Stimulated activated CD4-positive, alpha-beta T cell treated with anti-CD3 and anti-CD28 coated beads, TNF-alpha, amount 100 ng/mL, for 24 hours (primary cell): Measurements from ENCODE around the gene EYA3.

Source experiments
- DNase-seq, 3 experiments: peaks; one replicate each; pipeline ENCODE4 v3.0.0-alpha.2; 2020; ENCODE audit warnings: low read depth in 3 of 3

Gene EYA3

GRCh38 chr1:28071813-28072212 is 16.6 kb downstream of the EYA3 start:
- no peak for DNase-seq

- no peak for DNase-seq
Observed at GRCh38 chr1:28070725-28071593, 17.5 kb downstream of the EYA3 start.

DNA sequence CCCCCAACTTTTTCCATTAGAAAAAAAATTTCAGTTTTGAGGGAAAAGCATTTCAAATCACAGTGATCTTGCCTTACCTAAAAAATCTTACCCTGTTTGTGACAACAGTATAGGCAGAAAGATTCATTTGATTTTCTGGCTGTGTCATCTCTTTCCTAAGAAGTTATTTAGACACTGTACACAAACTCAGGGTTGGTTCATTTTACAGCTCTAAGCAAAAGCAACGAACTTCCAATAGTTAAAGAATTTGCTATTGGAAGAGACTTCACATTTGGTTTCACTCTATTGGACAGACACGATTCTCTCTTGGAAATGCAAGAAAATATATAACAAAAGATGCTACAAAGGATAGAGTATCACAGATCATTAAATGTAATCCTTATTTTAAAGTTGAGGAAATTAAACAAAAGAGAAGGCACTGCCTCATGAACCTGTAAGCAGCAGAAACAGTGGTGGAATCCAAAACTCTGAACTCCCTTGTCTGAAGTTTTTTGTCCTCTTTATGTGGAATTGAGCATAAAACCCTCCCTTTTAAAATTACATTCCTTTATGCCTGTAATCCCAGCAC is 20.8 kb downstream of the EYA3 start:
- DNase-seq, result no peak

GRCh38 chr1:28066393-28067154 is 21.8 kb downstream of the EYA3 start:
- DNase-seq, result no peak

- DNase-seq, result no peak
Observed at GRCh38 chr1:28064064-28064463, 24.3 kb downstream of the EYA3 start.

- DNase-seq, result peak in 2 of 3 experiments; percentile 7 to 17
Observed at GRCh38 chr1:28062806-28063205, 25.6 kb downstream of the EYA3 start.

DNA sequence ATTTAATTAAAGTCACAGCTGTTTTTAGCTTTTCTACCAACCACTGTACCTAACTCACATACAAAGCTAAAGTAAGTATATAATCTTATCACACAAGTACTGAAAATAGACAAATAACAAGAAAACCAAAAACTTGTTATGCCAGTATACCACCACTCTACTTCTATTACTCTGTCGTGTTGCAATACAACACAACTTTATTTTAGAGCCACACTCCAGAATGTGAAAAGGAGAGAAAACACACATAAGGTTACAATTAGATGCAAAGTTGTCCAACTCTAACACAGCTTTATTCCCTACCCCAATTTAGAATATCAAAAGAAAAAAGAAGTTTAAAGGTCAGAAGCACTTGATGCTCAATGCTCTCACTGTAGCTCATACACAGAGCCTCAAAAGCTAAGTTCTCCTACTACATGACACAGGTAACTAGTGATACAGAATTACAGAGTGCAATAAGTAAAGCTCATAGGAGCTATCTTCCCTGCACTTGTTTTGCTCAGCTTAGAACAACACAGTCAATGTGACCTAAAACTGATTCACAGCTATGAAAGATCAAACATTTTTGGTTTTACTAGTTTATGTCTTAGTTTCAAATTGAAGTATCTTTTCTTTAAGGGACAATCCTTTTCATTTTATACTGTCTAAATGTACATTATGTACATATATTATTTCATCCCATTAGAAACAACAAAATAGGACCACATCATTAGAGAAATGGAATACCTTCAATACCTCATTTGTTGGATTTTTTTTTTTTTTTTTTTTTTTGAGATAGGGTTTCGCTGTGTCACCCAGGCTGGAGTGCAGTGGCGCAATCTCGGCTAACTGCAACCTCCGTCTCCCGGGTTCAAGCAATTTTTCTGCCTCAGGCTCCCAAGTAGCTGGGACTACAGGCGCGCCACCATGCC is 29.2 kb downstream of the EYA3 start:
- no peak for DNase-seq

DNA sequence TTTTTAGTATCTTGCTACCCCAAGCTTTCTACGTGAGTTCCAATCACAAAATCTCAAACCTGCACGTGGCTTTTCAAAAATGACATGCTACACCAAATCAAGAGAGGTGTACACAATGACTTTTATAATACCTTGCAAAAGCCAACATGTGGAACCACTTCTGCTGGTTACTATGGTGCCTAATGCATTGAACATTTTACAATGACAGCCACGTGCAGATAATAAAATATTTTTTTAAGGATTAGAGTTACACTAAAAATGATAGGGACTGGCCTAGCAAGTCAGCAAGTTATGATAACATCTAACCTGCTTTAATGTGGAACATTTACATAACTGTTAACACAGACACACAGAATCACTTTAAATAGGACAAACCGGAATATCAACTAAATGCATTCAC is 30.2 kb downstream of the EYA3 start:
- DNase-seq, result no peak

DNA sequence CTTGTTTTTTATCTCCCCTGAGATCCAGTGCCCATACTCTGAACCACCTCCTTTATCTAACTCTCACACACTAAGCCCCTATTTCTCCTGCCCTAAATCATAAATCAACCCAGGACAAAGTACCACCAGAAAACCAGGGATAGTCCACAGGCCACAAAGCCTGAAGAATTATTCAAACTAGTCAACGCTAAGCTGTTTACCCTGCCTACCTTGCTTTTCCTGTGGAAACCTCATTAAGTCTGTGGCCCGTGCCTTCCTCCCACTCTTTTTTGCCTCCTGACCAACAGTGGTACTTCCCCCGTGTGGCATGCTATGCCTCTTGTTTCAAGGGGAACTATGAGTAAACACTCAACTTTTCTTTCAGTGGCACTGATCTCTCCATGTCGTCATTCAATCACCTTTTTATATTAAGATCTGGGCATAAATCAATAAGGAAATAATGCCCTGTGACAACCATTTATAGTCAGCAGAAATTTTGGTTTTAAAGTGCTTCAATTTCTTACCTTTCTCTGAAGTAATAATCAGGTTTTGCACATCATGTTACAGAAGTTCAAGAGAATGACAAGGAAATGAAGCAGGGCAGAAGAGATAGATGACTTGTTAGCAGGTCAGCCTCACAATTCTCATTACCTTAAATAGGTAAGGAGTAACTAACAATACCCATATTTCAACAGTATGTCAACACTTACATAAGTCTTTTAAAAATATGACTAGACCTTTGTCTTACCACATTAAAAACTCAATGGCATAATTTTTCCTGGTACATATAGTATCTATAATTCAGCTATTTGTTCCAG is 32.1 kb downstream of the EYA3 start:
- DNase-seq, result peak; percentile 24 to 51 (median 42)

- no peak for DNase-seq
Observed at GRCh38 chr1:28050776-28051175, 37.6 kb downstream of the EYA3 start.

- DNase-seq, result no peak
Observed at GRCh38 chr1:28046716-28047115, 41.7 kb downstream of the EYA3 start.

DNA sequence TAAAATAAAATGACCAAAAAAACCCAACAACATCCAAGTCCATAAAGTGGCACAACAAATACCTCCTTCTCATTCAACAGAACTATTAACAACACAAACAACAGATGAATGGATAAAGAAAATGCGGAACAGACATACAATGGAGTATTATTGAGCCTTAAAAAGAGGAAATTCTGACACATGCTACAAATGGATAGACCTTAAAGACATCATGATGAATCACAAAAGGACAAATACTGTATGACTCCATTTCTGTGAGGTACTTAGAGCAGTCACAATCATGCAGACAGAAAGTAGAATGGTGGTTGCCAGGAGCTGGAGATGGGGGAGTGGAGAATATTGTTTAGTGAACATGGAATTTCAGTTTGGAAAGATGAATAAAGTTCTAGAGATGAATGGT is 42.6 kb downstream of the EYA3 start:
- no peak for DNase-seq

DNA sequence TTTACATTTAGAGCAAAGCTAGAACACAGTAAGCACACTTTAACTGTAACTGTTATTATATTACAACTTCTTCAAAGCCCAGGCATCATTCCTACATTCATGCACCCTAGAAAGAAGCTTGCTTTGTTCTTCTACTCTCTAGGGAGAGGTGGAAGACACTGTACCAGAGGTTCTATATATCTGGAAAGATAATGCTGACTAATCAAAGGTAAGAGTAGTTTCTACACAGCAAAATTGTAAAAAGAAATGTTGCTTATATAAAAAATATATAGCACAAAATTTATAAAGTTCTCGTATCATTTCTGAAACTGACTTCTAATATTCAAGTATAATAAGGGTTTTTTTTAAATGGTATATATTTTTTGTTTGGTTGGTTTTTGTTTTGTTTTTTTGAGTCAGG is 44.0 kb downstream of the EYA3 start:
- DNase-seq, result no peak

DNA sequence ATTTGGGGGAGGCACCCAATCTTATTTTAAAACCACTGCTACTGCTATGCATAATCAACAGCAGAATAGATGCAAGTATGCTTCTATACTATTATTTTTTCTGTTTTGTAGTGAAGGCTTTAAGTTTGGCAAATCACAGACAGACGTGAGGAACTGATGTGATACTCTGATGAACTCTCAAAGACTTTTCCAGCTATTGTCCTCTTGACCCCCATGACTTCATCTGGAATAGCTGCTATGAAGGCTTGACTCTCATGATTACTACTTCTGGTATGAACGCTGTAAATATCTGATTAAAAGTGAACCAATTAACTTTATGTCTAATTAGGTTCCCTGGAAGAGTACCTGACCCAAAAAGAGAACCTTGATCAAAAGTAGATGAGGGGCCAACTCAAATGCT is 49.1 kb downstream of the EYA3 start:
- DNase-seq, result no peak

DNA sequence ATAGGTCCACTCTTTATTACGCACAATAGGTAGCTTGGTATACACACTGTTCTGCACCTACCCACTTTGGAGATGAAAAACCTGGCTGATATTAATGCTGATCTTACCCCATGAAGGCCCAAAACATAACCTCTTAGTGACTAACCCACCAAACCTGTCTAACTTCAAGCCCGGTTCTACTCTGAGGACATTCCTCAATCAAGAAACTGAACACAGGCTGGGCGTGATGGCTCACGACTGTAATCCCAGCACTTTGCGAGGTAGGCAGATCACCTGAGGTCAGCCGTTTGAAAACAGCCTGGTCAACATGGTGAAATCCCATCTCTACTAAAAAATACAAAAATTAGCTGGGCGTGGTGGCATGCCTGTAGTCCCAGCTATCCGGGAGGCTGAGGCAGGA is 50.5 kb downstream of the EYA3 start:
- DNase-seq, result no peak

DNA sequence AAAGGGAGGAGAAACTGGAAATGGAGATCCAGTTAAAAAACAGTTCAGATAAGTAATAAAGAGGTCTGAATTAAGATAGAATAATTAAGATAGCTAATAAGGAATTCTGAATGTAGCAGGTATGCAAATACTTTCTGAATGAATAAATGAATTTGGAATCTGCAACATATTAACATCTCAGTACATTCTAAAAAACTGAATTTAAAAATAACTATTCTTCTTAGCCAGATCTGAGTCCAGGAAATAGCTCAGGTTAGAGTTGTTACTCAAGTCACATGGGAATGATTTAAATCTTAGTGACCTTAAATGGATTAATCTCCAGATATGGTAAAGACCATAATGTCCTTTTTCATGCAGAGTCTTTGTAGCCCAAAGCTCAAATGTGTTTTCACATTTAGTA is 51.2 kb downstream of the EYA3 start:
- no peak for DNase-seq

GRCh38 chr1:28036431-28036830 is 52.0 kb downstream of the EYA3 start:
- DNase-seq, result no peak

GRCh38 chr1:28035420-28035819 is 53.0 kb downstream of the EYA3 start:
- no peak for DNase-seq

- DNase-seq, result no peak
Observed at GRCh38 chr1:28032281-28032680, 56.1 kb downstream of the EYA3 start.

DNA sequence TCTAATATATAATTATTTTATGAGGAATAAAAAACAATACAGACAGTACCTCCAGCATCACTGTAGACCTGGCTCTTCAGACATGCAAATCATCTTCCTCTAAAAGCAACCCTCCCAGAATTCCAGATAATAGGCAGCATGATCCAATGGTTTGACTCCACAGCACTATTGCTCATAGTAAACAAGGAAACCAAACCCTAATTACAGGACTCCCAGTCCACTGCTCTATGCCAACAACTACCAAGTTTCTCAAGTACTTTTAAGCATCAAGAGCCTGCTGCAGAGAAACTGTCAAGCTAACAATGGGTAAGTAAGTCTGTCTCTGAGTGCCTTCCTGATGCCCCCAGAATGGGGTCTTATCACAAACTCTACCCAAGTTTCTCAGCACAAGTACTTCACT is 57.2 kb downstream of the EYA3 start:
- DNase-seq, result no peak
